ENCODE data around the gene KCNN3. TPM values are rescaled to one million over a fixed set of nuclear protein-coding genes. Genes with fewer than 3 reads are reported as not detected.

Gene KCNN3
- total and polyA plus RNA-seq, 2 of the 8 experiments (the other 6 are each of a cell fraction or from before 2014, with no cell fraction given): 2.8 to 3.7 TPM

GRCh38 chr1:154906621-154907081, 36.6 kb upstream of the KCNN3 start:
- no peak overlapping the region for H4K5ac ChIP-seq (ENCODE audit: insufficient read length, low read depth, low read length)
- H3K79me1 ChIP-seq (ENCODE audit: low read depth, low read length): no peaks in the 10 kb centered on the region
- H4K91ac ChIP-seq (replicated peaks; ENCODE audit: insufficient read length, low read length): no peak overlapping the region
- CTCF ChIA-PET (ENCODE audit: partially characterized antibody): interaction anchor here (0.7 to 1.5 kb wide), 19 partner anchors 10 to 360 kb away, joined by 3 to 8 read pairs (median 4); partner anchors contain the start of gene PMVK
- no peak overlapping the region for H2BK120ac ChIP-seq (replicated peaks; ENCODE audit: low read depth, low read length)
- DNase-seq (ENCODE audit: low read depth in 1 of 2, low spot score in 2 of 2): no peak
- WGBS, 2 experiments (ENCODE audit: extremely low coverage in 1 of 2, insufficient coverage in 1 of 2, insufficient read length in 1 of 2, insufficient replicate concordance in 2 of 2, low coverage in 1 of 2, low lambda C conversion rate in 2 of 2, missing lambda C conversion rate in 1 of 2): 93% methylated on average over 7 of the region's 7 CpGs; no CpG with 5 or more reads in 1 of the 2 experiments
- H3K79me2 ChIP-seq (ENCODE audit: control insufficient read depth in 1 of 2, insufficient read depth in 2 of 2, low read length in 2 of 2): no peaks in the 10 kb centered on the region
- H3K23ac ChIP-seq (ENCODE audit: insufficient read length): no peak overlapping the region
- H3K14ac ChIP-seq (ENCODE audit: insufficient read length): no peak overlapping the region
- H4K20me1 ChIP-seq (replicated peaks in 1 of 2; ENCODE audit: control insufficient read depth in 1 of 2, insufficient read depth in 2 of 2, low read length in 2 of 2): no peaks in the 10 kb centered on the region
- no peak overlapping the region for H2BK15ac ChIP-seq (ENCODE audit: low read length)
- H2AFZ ChIP-seq (ENCODE audit: low read length): no peak overlapping the region
- H2BK5ac ChIP-seq (ENCODE audit: low read depth, low read length): no peak overlapping the region
- peaks cover 9 to 14% of the 10 kb centered on the region in 2 experiments; a peak in 3 of 4 replicates for H3K9me3 ChIP-seq (ENCODE audit: insufficient read depth in 2 of 2, low read depth in 1 of 2, low read length in 1 of 2)
- no peaks in the 10 kb centered on the region for H3K4me1 ChIP-seq (replicated peaks in 1 of 4; ENCODE audit: control insufficient read depth in 3 of 4, insufficient read depth in 4 of 4, low read length in 3 of 4)
- H3K4me3 ChIP-seq (ENCODE audit: extremely low read depth in 1 of 4, insufficient read depth in 2 of 4, low read depth in 3 of 4, low read length in 4 of 4): no peak overlapping the region
- H3K4me2 ChIP-seq (ENCODE audit: insufficient read depth in 1 of 2, low read depth in 2 of 2, low read length in 2 of 2): no peak overlapping the region
- H3K27me3 ChIP-seq (replicated peaks in 1 of 4; ENCODE audit: control insufficient read depth in 3 of 4, extremely low read depth in 1 of 4, insufficient read depth in 3 of 4, low read length in 3 of 4): no peaks in the 10 kb centered on the region
- no peak overlapping the region for H4K8ac ChIP-seq (ENCODE audit: extremely low read depth, insufficient read depth, low read length)
- no peak overlapping the region for H2AK5ac ChIP-seq (ENCODE audit: low read depth, low read length)
- no peak overlapping the region for H3K9ac ChIP-seq (replicated peaks in 1 of 4; ENCODE audit: extremely low read depth in 1 of 4, low read depth in 3 of 4, low read length in 3 of 4)
- no peak overlapping the region for H3K27ac ChIP-seq (ENCODE audit: low read depth, low read length)
- H3K56ac ChIP-seq (replicated peaks; ENCODE audit: insufficient read length, low read depth, low read length): no peak overlapping the region
- H3K4ac ChIP-seq (replicated peaks; ENCODE audit: insufficient read length, low read depth, low read length): no peak overlapping the region
- H2BK20ac ChIP-seq (ENCODE audit: low read length): no peak overlapping the region
- H3K18ac ChIP-seq (ENCODE audit: extremely low read depth, low read length): no peak overlapping the region
- no peak overlapping the region for H2BK12ac ChIP-seq (ENCODE audit: low read depth, low read length)
- POLR2A ChIA-PET (ENCODE audit: partially characterized antibody): interaction anchor here (0.8 kb wide), 1 partner anchor 27 kb away, joined by 3 read pairs; no protein-coding TSS in a partner anchor
- no peak for FAIRE-seq
- no peaks in the 10 kb centered on the region for H3K23me2 ChIP-seq (ENCODE audit: low read depth, low read length)
- no peaks in the 10 kb centered on the region for H3K36me3 ChIP-seq (ENCODE audit: control insufficient read depth in 2 of 4, insufficient read depth in 4 of 4, low read length in 3 of 4)
- no peak for TF ChIP-seq SP2 (IDR thresholded peaks at IDR 0.05; ENCODE audit: low read length)
- no peak for TF ChIP-seq CEBPB (IDR thresholded peaks at IDR 0.05; ENCODE audit: low read depth, low read length)
- TF ChIP-seq USF2 (IDR thresholded peaks at IDR 0.05; ENCODE audit: low read length): peak; percentile 29; the same call in 1 of the 2 replicates
- no peak for TF ChIP-seq SUZ12 (IDR thresholded peaks at IDR 0.05; ENCODE audit: low read length)
- TF ChIP-seq ZNF274 (IDR thresholded peaks at IDR 0.05; ENCODE audit: borderline replicate concordance, extremely low read depth, low read length): no peak
- no peak for TF ChIP-seq NRF1 (IDR thresholded peaks at IDR 0.05; ENCODE audit: low read depth, low read length)
- TF ChIP-seq GTF2F1 (IDR thresholded peaks at IDR 0.05; ENCODE audit: borderline replicate concordance, low read depth, low read length): no peak
- no peak for TF ChIP-seq CHD1 (IDR thresholded peaks at IDR 0.05; ENCODE audit: low read depth, low read length)
- peak; percentile 22 to 55 (median 52) for TF ChIP-seq CTCF (IDR thresholded peaks at IDR 0.05; ENCODE audit: control extremely low read depth in 1 of 3, insufficient read depth in 1 of 3, low read depth in 1 of 3, low read length in 3 of 3)
- TF ChIP-seq KDM4A (IDR thresholded peaks at IDR 0.05; ENCODE audit: low read depth, low read length, severe bottlenecking): no peak
